Stimulated activated naive CD8-positive, alpha-beta T cell treated with anti-CD3 and anti-CD28 coated beads, Interleukin-15, amount 100 ng/mL, for 72 hours (primary cell): ENCODE data around the gene MTF1.

Experiments used
- ATAC-seq: fragments of 150-1000 bp; cut with Tn5 transposase; 2 replicates; pipeline ENCODE4 v1.10.0; 2021; ENCODE audit warnings: mild to moderate bottlenecking, moderate library complexity
- DNase-seq, 2 donors: peaks; one replicate each; pipeline ENCODE4 v3.0.0; 2021 to 2022
- H3K27ac Mint-ChIP-seq, 2 donors: one replicate each; pipeline ENCODE4 v1.8.0; 2022; ENCODE audit warnings: mild to moderate bottlenecking in 2 of 2, mixed read lengths in 2 of 2, moderate library complexity in 2 of 2
- H3K27me3 Mint-ChIP-seq: one replicate; pipeline ENCODE4 v1.8.0; 2022; ENCODE audit warnings: mixed read lengths
- H3K4me1 Mint-ChIP-seq: one replicate; pipeline ENCODE4 v1.8.0; 2022; ENCODE audit warnings: mild to moderate bottlenecking, mixed read lengths
- H3K4me3 Mint-ChIP-seq, 2 donors: one replicate each; pipeline ENCODE4 v1.8.0; 2022; ENCODE audit warnings: mild to moderate bottlenecking in 2 of 2, mixed read lengths in 2 of 2, moderate library complexity in 1 of 2
- H3K9me3 Mint-ChIP-seq, 2 donors: one replicate each; pipeline ENCODE4 v1.8.0; 2022; ENCODE audit warnings: mixed read lengths in 2 of 2

The MTF1 gene

DNA sequence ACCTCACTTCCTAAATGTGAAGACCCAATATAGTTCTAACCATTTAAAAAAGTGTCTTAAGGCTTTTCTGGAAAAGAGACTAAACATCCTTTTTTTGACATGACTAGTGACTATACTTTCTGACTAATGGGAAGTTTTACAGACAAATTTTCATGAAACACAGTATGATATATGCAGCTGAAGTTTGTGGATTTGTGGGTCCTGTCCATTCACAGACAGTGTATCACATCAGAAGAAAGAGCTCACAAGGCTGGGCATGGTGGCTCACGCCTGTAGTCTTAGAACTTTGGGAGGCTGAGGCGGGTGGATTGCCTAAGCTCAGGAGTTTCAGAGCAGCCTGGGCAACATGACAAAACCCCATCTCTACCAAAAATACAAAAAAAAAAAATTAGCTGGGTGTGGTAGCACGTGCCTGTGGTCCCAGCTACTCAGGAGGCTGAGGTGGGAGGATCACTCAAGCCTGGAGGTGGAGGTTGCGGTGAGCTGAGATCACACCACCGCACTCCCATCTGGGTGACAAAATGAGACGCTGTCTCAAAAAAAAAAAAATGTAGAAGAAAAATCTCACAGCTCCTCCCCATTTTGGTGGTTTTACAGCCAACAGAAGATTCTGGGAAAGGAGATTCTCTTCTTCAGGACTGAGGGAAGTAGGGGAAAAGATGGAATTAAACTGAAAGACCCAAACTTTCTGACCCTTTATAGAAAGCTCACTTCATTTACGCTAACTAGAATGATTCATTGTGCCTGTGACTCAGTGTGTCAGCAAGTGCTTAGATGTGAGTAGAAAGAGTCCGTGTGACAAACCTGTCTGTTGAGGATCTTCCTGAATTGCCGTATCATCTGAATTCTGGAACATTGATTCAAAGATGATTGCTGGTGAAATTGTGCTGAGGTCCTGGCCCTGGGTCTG lies 36.2 kb downstream of the MTF1 start:
- H3K27ac Mint-ChIP-seq: no peak overlapping the region
- no peaks in the 10 kb centered on the region for H3K9me3 Mint-ChIP-seq
- DNase-seq (no peak), ATAC-seq (no peak)
- H3K27me3 Mint-ChIP-seq: no peaks in the 10 kb centered on the region
- H3K4me3 Mint-ChIP-seq: no peak overlapping the region
- H3K4me1 Mint-ChIP-seq: peaks cover 17% of the 10 kb centered on the region

DNA sequence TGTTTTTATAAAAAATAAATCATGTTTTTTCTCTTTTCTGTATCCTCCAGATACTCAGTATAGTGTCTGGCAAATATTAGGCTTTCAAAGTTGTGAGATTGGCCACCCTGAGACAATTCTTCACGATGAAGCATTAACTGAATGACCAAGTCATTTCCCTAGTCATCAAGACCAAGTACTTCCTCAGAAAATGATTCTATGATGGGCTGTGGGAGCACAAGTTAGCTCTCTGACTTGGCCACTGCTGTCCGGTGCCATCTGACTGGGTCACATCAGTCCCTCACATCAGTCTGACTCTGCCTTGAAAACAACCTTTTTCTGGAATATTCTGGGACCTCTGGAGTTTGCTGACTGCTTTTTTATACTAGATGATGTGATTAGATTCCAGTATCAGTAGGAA lies 37.9 kb downstream of the MTF1 start:
- H3K4me3 Mint-ChIP-seq: no peak overlapping the region
- H3K27me3 Mint-ChIP-seq: no peaks in the 10 kb centered on the region
- no peak for DNase-seq
- H3K27ac Mint-ChIP-seq: no peak overlapping the region
- H3K4me1 Mint-ChIP-seq: peaks cover 17% of the 10 kb centered on the region
- H3K9me3 Mint-ChIP-seq: no peaks in the 10 kb centered on the region
- ATAC-seq: no peak

DNA sequence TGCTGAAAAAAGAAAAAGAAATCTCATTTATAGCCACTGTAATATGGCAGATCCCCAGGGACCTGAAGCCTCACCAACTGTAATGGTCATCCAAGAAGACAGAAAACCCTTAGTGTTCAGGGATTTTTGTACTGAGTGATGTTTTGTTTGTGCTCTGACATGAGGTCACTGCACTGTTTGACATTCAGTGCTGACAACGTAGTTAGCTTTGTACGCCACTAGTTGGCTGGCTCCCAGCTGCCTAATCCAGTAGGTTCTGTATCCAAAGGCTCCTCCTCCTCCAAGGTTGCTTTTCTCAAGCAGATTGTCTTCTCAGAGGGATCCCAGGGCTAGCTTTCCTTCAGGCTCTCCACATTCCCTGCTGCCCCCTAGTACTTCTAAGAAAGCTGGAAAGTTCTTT lies 41.9 kb downstream of the MTF1 start:
- Mint-ChIP-seq H3K9me3 (no peaks in the 10 kb centered on the region), H3K27me3 (no peaks in the 10 kb centered on the region), H3K27ac (peak overlapping the region in 1 of 2 donors; percentile 84), H3K4me1 (no peaks in the 10 kb centered on the region), H3K4me3 (no peak overlapping the region)
- ATAC-seq: no peak
- no peak for DNase-seq

DNA sequence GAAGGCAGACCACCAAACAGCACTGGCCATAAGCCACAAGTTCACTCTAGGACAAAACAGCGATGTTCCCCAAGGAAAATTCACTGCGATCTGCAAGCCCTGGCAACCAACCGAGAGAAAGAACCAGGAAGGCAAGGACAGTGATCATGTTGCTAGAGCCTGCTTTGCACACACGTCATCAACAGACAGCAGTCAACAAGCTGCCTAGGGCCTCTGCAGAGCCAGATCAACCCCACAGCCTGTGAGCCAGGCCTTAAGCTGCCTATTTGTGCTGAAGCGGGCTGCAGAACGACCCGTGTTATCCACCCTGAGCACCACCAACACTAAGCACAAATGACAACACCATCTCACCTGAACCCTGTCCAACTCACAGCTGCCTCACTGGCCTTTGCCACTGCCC lies 45.1 kb downstream of the MTF1 start:
- H3K4me3 Mint-ChIP-seq: no peak overlapping the region
- DNase-seq: no peak
- no peak overlapping the region for H3K27ac Mint-ChIP-seq
- H3K9me3 Mint-ChIP-seq: no peaks in the 10 kb centered on the region
- H3K4me1 Mint-ChIP-seq: peaks cover 26% of the 10 kb centered on the region
- ATAC-seq: no peak
- H3K27me3 Mint-ChIP-seq: no peaks in the 10 kb centered on the region

DNA sequence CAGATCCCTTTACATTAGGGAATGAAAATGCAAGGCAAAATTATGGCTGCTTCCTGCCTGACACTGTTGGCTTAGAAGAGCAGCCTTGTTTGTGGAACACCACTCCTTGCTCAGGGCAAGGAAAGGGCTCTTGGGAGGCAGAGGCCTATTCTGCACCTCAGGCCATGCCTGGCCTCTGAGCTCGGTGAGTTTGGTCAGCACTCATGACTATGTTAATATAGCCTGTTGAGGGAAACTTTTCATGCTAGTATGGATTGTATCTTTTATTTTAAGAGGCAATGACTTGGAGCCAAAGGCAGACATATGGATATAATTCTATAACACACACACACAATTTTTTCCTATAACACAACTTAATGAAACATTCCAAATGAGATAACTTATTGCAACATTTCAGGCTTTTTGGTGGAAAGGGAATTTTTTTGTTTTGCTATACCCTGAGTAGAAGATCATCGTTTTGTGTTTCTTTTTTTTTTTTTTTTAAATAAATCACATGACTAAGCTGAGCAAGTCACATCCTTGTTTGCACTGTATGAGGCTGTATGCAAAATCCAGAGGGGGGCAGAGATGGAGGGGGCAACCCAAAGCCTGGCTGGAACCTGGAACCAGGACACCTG lies 45.8 kb downstream of the MTF1 start:
- no peak overlapping the region for H3K4me3 Mint-ChIP-seq
- peaks cover 32% of the 10 kb centered on the region for H3K4me1 Mint-ChIP-seq
- H3K9me3 Mint-ChIP-seq: no peaks in the 10 kb centered on the region
- H3K27ac Mint-ChIP-seq: no peak overlapping the region
- ATAC-seq (no peak), DNase-seq (no peak)
- H3K27me3 Mint-ChIP-seq: no peaks in the 10 kb centered on the region

DNA sequence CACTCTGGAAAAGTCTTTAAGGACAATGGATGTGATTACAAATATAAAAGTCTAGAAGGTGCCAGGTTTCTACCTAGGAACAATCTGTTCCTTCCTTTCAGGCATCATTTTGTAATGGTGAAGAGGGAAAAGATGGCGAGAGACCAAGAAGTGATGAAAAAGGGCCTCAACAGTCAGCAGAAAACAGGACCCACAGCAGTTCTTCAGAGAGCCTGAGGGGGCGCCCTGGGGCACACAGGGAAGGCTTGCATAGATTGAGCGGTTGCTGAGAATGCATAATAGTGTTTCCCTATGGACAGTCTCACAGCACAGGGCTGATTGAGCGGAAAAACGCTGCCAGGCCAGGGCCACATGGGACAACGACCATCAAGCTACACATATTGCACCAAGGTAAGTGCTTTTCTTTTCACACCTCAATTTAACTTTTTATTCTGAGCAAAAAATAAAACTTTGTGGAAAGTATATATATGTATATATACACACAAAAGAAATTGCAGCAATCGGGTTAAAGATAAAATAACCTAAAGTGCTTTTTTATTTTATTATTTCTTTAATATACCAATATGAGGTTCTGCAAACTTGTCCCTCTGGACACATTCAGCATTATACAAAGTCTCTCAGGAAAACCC lies 48.3 kb downstream of the MTF1 start:
- H3K9me3 Mint-ChIP-seq: no peaks in the 10 kb centered on the region
- no peak for ATAC-seq
- peaks cover 49% of the 10 kb centered on the region for H3K4me1 Mint-ChIP-seq
- DNase-seq: peak; percentile 59 to 66
- no peaks in the 10 kb centered on the region for H3K27me3 Mint-ChIP-seq
- H3K4me3 Mint-ChIP-seq: no peak overlapping the region
- H3K27ac Mint-ChIP-seq: no peak overlapping the region

DNA sequence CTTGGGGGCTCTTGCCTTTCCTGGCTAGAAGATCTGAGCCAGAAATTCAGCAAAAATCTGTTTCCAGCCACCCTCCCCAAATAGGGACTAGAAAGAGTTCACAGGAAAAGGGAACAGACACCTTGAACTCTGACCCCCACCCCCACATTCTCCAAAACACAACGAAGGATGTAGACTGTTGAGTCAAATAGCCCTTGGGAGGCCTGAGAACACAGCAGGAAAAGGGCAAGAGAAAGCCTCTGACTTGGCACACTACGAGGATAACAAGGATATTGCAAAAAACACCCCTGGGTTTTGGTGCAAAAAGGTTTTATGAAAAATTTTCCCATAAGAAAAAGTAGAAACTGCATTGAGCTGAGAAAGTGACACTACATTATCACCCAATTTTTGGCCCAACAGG lies 49.5 kb downstream of the MTF1 start:
- peaks cover 53% of the 10 kb centered on the region for H3K4me1 Mint-ChIP-seq
- no peaks in the 10 kb centered on the region for H3K9me3 Mint-ChIP-seq
- no peaks in the 10 kb centered on the region for H3K27me3 Mint-ChIP-seq
- H3K4me3 Mint-ChIP-seq: no peak overlapping the region
- H3K27ac Mint-ChIP-seq: no peak overlapping the region
- ATAC-seq (no peak), DNase-seq (no peak)

DNA sequence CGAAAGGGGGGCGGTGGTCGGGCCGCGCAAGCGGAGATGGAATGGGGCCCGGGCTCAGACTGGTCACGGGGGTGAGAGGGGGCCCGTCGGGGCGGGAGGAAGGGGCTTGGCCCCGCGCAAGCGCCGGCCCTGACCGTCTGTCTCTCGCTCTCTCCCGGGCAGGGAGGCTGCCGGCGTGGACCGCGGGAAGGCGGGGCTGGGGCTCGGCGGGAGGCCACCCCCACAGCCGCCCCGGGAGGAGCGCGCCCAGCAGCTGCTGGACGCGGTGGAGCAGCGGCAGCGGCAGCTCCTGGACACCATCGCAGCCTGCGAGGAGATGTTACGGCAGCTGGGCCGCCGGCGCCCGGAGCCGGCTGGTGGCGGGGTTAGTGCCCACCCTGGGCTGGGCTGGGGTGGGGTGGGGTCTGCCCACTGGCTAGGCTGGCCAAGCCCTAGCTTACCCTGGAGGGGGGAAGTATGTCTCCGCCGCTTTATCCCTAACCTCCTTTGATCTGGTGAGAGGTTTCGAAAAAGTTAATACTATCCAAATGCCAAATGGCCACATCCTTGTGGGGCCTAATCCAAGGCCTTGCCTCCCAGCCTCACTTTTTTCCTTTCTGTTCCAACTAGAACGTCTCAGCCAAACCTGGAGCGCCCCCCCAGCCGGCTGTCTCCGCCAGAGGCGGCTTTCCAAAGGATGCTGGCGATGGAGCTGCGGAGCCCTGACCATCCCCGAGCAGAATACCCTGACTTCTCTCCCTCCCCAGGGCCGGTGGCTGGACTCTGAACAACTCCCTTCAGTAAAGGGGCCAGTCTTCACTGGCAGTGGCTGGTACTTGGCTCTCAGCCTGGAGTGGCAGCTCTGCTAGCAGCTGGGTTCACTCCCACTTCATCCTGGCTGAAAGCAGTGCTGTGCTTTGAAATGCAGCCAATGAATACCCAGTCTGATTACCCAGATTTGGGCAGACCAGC lies 50.7 kb downstream of the MTF1 start:
- peak overlapping the region; percentile 96 to 100 for H3K4me3 Mint-ChIP-seq
- peak in 1 of 2 donors; percentile 22 for DNase-seq
- peak; percentile 72 for ATAC-seq
- peak overlapping the region; percentile 98 to 99 for H3K27ac Mint-ChIP-seq
- H3K9me3 Mint-ChIP-seq: no peaks in the 10 kb centered on the region
- no peaks in the 10 kb centered on the region for H3K27me3 Mint-ChIP-seq
- H3K4me1 Mint-ChIP-seq: peaks cover 61% of the 10 kb centered on the region

DNA sequence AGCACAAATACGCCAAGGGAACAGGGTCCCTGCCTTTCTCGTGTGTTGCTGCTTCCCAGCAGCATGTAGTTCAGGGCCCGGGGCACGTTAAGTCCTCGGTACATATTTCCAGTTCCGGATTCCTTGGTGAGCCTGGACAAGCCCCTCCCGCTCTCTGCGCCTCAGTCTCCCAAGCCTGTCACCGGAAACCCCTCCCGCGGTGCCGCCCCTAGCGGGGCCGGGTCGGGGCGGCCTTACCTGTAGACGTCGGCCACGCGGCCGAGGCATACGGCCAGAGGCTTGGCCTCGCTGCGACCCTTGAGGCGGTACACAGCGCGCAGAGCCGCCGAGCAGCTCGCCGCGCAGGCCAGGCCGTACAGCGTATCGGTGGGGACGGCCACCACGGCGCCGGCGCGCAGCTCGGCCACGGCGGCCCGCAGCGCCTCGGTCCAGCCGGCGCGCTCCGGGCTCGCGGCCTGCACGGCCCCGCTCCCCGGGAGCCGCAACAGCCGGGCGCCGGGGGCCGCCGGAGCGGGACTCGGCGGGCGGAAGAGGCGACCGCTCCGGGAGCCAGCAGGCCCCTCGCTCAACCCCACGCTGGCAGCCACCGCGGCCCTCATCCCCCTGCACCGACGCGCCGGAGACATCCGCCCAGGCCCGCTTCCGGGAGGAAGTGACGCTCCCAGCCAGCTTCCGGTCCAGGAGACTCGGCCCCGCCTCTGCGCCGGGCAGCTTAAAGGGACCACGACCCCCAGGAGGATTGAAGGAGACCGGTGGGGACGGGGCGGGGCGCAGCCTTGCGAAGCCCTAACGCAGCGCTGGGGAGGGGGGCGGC lies 51.6 kb downstream of the MTF1 start, which contains the start of the genes C1orf122 and YRDC:
C1orf122 (plus strand) TSS at position 236 of the 814 bp plus-strand sequence. CDS start 615 bp downstream, outside the sequence.
YRDC (minus strand) TSS at position 654 of the 814 bp plus-strand sequence; CDS start at position 626, 28 bp downstream.
- H3K27ac Mint-ChIP-seq: peak within 1 kb of the TSS; percentile 98 to 99
- peak; percentile 97 for ATAC-seq
- H3K4me1 Mint-ChIP-seq: peaks cover 61% of the 10 kb centered on the region
- H3K4me3 Mint-ChIP-seq: peak within 1 kb of the TSS; percentile 96 to 100
- DNase-seq: peak; percentile 90 to 92
- H3K9me3 Mint-ChIP-seq: no peaks in the 10 kb centered on the region
- H3K27me3 Mint-ChIP-seq: no peaks in the 10 kb centered on the region

DNA sequence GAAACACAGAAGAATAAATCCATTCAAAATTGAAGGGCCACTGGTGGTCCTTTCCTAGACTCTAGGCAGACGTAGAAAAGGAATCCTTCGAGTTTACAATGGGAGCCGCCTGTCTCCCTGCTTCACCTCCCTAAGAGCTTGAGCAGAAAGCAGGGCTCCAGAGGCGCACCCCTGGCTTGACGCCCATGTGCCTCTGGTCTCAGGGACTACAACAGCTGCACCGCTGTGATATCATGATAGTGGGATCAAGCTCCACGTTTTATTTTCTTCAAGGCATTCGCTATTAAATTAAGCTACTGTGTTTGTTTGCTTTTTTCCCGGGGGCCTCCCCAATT lies 52.2 kb downstream of the MTF1 start:
- Mint-ChIP-seq H3K27me3 (no peaks in the 10 kb centered on the region), H3K9me3 (no peaks in the 10 kb centered on the region), H3K4me1 (peaks cover 59% of the 10 kb centered on the region), H3K4me3 (peak overlapping the region; percentile 88 to 96), H3K27ac (peak overlapping the region; percentile 88 to 95)
- no peak for ATAC-seq
- DNase-seq: no peak

DNA sequence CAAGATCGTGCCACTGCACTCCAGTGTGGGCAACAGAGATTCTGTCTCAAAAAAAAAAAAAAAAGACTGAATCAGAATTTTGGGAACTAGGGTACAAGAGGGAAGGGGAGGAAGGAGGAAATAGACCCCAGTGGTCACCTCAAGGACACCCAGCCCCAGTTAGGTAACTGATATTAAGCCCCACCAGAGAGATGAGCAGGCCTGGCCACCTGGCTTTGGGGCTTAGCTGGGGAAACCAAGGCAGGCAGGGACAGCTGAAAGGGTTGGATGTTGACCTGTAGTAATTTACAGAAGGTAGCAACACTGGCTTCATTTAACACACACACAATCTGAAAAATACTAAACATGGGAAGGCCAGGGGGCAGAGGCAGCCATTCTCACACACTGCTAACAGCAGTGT lies 57.0 kb downstream of the MTF1 start:
- ATAC-seq (no peak), DNase-seq (no peak)
- Mint-ChIP-seq H3K4me1 (peaks cover 25% of the 10 kb centered on the region), H3K4me3 (no peak overlapping the region), H3K27ac (peak overlapping the region in 1 of 2 donors; percentile 12), H3K9me3 (no peaks in the 10 kb centered on the region), H3K27me3 (no peaks in the 10 kb centered on the region)

DNA sequence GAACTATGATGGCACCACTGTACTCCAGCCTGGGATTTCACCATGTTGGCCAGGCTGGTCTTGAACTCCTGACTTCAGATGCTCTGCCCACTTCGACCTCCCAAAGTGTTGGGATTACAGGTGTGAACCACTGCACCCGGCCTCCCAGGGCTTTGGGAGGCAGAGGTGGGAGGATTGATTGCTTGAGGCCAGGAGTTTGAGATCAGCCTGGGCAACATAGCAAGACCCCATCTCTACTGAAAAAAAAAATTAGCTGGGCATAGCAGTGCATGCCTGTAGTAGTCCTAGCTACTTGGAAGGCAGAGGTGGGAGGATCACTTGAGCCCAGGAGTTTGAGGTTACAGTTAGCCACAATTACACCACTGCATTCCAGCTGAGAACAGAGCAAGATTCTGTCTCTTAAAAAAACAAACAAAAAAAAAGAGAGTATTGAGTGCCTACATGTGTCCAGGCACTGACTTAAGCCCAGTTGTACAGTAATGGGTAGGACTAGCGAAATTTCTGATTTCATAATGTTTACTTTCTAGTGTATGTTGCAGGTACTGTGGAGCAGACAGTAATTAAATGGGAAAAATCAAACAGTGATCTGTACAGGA lies 61.5 kb downstream of the MTF1 start:
- H3K4me3 Mint-ChIP-seq: no peak overlapping the region
- DNase-seq: no peak
- H3K9me3 Mint-ChIP-seq: no peaks in the 10 kb centered on the region
- peaks cover 28% of the 10 kb centered on the region for H3K27me3 Mint-ChIP-seq
- no peak for ATAC-seq
- H3K27ac Mint-ChIP-seq: peak overlapping the region in 1 of 2 donors; percentile 78
- H3K4me1 Mint-ChIP-seq: peaks cover 28% of the 10 kb centered on the region

DNA sequence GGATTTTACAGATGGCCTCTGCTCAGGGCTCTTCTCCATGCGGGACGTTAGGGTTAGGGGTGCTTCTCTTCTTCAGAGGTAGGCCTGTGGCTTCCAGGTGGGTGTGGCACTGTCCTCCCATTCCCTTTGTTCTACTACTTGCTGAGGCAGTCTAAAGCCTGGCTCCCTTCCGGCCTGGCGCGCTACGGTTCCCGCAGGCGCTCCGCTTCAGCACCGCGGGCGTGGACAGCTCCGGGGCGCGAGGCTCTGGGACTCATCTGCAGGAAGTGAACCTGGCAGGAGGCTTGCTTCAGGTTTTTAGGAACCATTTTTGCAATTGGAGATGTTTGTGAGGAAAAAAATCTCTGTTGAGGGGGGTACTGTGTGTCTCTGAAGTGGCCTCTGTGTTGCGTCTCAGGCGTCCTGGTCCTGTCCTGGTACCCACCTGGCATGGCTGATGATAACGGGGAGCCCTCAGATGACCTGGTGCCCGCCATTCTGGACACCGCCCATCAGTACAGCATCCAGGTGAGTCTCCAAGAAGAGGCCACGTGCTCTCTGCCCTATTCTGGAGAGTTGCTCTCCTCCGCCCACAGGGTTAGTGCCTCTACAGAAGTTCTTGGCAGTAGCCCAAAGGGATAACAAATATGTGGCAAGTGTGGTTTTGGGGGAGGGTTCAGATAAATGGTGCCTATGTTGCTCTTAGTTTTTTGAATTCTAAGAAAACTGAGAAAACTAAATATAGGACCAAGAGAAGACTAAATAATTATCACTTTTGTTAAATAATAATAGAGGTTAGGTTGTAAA lies 63.9 kb downstream of the MTF1 start:
- H3K27me3 Mint-ChIP-seq: peaks cover 51% of the 10 kb centered on the region
- H3K4me3 Mint-ChIP-seq: peak overlapping the region; percentile 73 to 81
- H3K27ac Mint-ChIP-seq: no peak overlapping the region
- no peaks in the 10 kb centered on the region for H3K9me3 Mint-ChIP-seq
- H3K4me1 Mint-ChIP-seq: peaks cover 28% of the 10 kb centered on the region
- ATAC-seq: no peak
- DNase-seq: peak; percentile 31 to 32
